Activated CD4-positive, alpha-beta T cell treated with anti-CD3 and anti-CD28 coated beads for 1 hour (primary cell): ENCODE data around the gene BTN2A1.
"Not testable (repeated sequence)": the region's sequence is repeated elsewhere in the genome, so short reads cannot be mapped to it uniquely, and the experiment has no call there.

ENCODE experiments used
- DNase-seq: peaks from one replicate; pipeline ENCODE4 v3.0.0-alpha.2; 2020

BTN2A1 gene

DNA sequence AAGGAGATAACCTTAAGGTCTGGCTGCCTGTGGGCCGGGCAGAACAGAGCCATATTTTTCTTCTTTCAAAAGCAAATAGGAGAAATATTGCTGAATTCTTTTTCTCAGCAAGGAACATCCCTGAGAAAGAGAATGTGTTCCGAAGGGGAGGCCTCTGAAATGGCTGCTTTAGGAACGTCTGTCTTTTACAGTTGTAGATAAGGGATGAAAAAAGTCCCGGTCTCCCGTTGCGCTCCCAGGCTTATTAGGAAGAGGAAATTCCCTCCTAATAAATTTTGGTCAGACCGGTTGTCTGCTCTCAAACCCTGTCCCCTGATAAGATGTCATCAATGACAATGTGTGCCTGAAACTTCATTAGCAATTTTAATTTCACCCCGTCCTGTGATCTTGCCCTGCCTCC is 24.1 kb upstream of the BTN2A1 start:
- not testable (repeated sequence) for DNase-seq

DNA sequence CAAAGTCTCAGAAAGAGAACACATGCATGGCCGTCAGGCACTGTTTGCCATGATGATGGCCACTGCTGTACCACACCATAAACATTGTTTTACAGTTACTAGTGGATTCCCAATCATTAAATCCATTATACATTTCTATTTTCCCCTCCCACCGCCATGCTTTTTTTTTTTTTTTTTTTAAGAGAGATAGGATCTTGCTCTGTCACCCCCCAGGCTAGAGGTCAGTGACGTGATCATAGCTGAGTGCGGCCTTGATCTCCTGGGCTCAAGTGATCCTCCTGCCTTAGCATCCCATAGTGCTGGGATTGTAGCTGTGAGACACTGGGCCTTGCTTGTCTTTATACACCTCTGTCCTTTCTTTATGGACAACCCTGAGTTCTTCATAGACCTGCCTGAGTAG is 21.7 kb upstream of the BTN2A1 start:
- no peak for DNase-seq

DNA sequence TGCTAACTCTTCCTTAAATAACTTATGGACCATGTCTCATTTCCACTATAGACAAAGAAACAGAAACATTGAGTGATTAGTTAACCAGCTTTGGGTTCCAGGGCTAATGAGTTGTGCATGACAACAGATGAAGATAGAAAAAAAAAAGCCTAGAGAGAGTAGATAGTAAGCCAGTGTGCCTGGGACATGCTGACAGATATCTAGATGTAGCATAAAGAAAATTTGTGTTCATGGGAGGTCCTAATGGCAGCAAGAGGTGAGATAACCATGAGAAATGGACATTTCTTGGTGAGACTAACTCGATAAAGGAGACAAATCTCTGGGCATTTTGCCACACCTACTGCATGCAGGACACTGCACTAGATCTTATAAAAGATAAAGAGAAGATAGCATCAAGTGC is 20.2 kb upstream of the BTN2A1 start:
- DNase-seq: no peak

DNA sequence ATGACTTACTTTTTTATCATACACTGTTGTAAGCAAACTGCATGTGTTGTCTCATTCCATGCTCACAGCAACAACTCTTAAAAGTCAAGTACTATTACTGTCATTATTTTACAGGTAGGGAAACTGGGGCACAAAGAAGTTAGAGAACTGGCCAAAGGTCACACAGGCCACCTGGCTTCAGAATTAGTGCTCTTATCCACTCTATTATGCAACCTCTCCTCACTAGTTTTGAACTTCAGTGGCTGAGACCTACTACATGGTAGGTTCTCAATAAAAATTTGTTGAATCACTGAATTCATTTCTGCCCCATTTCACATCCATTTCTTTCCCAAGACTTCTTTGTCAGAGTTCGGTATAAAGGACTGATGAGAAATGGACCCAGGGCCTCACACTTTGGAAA is 19.8 kb upstream of the BTN2A1 start:
- no peak for DNase-seq

DNA sequence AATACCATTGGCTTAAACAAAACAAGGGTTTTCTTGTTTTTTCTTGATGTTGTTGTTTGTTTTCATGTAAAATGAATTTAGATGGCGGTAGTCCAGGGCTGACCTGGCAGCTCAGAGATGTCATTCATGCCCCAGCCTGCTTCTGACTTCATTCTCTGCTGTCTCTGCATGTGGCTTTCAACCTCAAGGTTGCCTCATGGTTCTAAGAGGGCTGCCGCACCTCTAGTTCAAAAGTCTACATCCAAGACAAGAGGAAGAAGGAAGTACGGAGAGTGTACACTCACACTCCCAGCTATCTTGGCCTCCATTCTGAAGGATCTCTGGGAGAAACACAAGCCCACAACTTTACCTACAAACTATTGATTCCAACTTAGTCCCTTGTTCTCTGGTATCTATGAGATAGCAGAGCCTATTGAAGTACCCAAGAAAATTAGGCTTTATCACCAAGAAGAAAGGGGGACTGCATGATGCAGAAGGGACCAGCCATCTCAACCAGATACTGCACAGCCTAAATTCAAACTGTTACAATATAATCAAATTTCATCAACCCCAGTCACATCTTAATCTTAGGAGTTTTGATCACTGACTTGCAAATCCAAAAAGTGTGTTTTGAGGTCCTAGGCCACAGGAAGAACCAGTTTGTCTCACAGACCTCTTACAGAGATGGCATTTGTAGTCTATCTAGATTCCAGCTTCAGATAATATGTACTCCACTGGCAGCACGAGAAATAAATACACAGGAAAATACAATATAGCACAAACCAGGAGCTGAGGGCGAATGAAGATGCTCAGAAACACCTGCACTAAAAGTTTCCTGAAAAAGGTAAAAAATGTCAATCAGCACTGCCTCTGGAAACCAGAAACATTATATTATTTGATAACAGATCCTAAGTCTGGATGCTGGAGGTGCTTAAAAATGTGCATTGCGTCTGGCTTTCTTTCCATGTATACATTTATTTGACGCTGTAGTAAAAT is 18.3 kb upstream of the BTN2A1 start:
- DNase-seq: no peak

DNA sequence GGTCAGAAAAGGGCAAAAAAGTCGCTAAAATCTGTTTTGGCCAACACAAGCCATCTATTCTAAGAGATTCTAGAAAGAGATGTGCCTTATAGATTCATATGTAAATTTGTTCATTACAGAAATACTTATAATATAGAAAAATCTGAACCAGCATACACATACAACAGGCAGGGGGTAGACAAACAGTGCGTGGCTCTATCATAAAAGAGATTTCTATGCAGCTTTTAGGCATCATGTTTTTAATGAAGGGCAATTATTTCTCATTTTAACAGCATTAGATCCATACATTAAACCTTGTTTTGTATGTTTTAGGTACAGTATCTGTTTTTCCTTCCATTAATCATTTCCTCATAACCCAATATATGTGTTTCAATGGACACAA is 16.8 kb upstream of the BTN2A1 start:
- no peak for DNase-seq

DNA sequence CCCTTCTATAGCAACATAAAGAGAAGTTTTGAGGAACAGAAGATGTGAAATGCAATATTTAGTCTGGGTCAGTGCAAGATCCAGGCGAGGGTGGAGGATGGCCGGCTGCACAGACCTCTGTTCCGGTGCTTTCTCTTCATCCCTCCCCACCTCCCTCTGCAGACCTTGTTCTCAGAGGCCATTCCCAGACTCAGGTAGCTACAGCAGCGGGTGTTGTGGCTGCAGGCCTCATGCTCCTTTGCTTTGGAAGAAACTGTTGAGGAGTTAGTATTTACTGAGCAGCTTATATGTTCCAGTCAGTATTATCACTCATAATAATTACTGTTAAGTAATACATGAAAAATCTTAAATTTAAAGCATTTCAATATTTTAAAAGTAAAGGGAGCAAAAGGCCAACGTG is 15.8 kb upstream of the BTN2A1 start:
- no peak for DNase-seq

DNA sequence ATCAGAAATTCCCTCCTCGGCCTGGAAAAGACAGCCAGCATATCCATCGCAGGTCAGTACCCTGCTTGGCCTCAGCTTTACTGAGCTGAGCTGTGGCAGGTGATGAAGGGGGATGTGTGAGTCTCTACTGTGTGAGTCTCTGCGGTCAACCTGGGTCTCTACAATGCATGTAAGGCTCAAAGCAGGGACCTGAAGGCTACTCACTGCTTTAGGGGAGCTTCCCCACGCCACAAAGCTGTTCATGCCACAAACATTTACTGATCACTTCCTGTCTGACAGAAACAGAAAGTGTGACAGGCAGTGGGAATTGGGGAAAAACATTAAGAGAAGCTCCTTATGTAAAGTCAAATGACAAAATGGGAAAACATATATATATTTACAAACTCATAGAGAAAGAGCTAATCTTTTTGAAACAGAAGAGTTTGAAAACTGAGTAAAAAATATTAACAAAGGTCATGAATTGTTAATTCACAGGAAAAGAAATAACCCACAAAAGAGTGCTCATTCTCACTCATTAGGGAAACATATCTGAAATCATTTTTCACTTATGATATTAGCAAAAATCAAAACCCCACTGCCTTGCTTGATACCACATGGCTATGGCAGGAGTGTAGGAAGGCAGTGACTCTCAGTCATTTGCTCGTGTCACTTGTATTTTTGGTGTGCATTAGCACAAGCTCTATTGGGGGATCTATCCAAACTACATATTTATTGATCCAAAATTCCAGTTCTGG is 11.7 kb upstream of the BTN2A1 start:
- DNase-seq: no peak

DNA sequence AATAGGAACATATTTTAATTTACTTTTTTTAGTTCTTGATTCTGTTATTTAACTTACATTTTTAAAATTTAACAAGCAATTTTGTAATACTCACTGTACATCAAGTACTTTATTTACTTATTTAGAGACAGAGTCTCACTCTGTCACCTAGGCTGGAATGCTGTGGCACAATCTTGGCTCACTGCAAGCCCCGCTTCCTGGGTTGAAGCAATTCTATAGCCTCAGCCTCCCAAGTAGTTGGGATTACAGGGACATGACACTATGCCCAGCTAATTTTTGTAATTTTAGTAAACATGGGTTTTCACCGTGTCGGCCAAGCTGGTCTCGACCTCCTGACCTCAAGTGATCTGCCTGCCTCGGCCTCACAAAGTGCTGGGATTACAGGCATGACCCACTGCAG is 10.5 kb upstream of the BTN2A1 start:
- DNase-seq: no peak

DNA sequence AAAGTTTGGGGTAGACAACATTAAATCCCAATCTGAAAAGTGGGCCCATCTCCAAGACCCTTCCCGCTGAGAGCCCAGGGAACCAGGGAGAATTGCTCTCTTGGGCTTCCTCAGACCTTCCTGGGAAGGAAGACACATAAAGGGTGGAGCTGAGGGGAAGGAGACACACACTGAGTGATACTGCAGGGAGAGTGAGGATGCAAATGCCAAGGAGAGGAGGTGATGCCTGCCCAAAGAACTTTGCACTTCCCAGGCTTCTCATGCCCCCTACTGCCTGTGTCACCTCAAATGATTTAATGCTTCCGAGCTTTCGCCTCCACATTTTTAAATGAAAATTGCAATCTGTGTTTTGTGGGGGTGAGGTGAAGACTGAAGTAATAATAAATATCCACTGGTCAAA is 7.5 kb upstream of the BTN2A1 start:
- no peak for DNase-seq

DNA sequence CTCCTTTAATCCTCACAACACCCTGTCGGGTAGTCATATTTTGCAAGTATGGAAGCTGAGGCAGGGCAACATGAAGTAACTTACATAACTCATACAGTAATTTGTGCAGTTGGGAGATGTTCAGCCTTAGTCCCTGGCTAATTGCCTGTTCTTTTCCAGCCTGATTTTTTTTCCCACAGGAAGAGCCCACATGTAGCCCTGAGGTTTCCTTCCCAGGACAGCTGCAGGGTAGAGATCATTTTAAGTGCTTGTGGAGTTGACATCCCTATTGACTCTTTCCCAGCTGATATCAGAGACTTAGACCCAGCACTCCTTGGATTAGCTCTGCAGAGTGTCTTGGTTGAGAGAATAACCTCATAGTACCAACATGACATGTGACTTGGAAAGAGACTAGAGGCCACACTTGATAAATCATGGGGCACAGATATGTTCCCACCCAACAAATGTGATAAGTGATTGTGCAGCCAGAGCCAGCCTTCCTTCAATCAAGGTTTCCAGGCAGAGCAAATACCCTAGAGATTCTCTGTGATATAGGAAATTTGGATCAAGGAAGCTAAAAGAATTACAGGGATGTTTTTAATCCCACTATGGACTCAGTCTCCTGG is 5.0 kb upstream of the BTN2A1 start:
- no peak for DNase-seq

DNA sequence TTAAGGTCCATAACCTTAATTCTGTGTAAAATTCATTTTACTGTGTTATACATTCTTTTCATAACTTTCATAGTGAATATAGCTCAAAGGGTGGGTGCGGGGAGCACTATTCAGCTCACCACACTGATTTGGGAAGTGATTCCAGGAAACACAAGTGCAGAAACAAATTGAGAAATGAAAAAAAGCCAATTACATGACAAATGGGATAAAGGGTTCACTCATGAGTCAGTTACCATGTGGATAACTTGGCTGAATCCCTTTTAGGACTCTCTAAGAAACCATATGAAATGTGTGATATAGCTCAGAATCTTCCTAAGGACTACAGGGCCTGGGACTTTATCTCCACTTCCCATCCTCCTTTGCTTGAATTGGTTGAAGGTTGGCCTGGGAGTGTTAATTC is 3.1 kb upstream of the BTN2A1 start:
- DNase-seq: no peak

DNA sequence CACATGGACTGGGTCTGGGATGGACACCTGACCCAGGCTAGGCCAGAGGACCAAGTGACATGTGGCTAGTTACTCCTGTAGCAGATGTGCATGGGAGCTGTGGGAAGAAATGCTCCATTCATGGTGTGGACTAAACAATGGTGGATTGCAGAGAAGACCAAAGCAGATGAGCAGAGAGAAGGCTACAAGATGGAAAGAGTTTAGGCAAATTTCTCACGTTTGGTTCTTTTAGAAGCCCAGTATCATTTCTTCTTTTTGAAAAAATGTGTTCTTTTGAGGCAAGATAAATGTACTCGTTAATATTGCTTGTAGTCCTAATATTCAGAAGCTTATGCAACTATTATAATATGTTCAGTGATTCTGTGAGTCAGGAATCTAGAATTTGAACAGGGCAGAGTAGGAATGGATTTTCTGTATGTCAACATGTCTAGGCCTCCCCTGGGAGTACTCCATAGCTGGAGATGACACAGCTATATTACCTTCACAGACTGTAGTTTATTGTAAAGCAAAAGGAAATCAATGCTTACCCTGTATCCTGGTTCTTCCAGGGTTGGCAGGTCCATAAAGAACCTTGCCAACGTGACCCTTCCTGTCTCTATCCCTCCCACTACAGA is 2.3 kb upstream of the BTN2A1 start:
- DNase-seq: no peak

DNA sequence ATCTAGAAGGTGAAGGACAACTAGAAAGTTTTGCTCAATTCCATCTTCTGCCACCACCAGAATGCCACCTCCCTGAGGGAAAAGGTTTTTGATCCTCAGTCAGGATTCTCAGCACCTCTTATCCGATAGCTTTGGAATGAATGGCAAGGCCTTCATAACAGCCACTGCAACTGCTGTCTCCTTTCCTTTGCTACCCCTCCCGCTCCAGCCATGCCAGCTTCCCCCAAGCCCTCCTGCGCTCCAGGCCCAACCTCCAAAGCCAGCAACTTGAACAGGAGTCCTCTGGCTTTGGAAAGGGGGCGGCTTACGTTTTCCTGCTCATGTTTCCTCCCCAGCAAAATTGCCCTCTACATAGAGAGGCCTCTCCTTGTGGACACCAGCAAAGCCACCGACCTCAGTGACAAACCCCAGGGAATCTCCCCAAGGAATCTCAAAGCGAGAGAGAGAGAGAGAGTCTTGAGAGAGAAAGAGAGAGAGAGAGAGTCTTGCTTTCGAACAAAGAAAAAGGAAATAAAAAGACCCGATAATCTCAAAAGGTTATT is 420 bp upstream of the BTN2A1 start:
- no peak for DNase-seq

DNA sequence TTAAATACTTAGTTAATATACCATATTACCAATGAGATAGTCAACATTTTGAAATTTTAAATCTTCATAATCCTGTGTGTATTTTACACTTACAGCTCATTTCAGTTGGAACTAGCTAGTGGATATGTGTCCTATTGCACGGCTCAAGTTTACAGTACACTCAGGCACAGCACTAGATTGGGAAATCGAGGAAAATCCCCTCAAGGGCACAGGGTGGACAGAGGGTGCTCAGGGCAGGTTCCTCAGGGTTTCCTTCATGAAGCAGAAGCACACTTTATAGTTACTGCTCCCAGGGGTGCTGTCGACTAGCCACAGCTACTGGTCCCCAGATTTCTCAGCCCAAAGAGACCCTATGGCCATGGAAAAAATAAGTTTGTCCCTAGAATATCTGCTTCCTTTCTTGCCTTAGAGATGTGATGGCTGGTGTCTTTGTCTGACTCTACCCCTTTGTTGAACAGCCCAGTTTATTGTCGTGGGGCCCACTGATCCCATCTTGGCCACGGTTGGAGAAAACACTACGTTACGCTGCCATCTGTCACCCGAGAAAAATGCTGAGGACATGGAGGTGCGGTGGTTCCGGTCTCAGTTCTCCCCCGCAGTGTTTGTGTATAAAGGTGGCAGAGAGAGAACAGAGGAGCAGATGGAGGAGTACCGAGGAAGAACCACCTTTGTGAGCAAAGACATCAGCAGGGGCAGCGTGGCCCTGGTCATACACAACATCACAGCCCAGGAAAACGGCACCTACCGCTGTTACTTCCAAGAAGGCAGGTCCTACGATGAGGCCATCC is 1.5 kb downstream of the BTN2A1 start:
- no peak for DNase-seq

DNA sequence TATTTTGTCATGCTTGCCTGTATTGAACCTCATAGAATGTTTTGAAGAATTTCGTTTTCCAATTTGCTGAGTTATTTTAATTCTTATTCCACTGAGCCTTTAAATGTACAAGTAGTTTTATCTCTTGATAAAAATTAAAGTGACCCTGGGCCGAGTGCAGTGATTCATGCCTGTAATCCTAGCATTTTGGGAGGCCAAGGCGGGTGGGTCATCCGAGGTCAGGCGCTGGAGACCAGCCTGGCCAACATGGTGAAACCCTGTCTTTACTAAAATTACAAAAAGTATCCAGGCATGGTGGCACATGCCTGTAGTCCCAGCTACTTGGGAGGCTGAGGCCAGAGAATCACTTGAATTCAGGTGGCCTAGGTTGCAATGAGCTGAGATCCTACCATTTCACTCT is 3.6 kb downstream of the BTN2A1 start:
- not testable (repeated sequence) for DNase-seq

DNA sequence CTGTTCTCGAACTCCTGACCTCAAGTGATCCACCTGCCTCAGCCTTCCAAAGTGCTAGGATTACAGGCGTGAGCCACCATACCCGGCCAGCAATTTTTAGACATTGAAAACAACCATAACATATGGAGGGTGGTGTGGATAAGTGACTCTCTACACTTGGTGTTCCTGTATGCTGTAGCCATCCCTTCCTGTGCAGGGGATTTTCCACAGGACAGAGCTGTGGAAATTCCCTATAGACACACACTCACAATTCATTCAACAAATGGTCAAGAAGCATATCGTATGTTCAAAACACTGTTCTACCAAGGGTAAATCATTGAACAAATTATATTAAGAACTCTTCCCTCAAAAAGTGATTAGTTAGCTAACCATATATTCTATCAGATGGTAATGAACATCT is 6.3 kb downstream of the BTN2A1 start:
- DNase-seq: no peak

DNA sequence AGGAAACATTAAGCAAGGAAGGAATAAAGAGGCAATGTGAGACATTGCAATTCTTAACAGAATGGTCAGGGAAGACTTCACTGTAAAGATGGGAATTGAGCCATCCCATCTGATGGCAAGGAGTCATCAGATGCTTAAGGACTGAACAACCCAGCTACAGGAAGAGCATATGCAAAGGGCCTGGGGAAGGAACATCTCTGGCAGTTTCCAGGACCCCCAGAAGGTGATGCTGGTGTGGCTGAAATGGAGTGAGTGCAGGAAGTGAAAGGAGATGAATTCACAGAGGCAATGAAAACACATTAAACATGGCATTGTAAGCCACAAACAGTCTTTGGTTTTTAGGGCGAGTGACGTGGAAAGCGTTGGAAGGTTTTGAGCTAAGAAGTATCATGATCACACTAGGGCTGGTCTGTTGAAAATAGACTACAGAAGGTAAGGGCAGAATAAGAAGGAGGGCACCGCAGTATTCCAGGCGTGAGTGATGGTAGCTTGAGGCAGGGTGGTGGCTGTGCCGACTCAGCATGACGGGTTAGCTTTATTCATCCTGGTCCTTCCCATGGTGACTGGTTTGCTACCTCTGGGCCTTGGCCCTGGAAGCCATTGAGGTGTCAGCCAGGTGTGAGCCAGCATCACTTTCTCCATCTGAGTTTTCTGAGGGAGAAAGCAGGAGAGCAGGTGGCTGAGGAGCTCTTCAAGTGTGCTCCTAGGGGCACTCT is 6.8 kb downstream of the BTN2A1 start:
- no peak for DNase-seq

DNA sequence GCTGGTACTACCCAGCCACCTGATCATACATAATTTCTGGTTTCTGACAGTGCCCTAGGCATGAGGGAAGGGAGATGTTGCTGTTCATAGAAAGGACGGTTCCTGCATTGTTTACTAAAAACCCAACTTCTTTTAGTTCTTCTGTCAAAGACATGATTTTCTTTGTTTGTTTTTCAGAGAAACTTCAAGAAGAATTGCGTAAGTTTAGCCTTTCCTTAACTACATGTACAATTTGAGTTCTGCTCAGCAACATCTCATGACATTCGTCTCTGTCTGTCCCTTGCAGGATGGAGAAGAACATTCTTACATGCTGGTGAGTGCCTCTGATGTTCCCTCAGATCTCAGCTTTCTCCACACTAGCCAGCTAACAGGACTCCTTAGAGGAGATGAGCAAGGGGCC is 8.0 kb downstream of the BTN2A1 start:
- no peak for DNase-seq

DNA sequence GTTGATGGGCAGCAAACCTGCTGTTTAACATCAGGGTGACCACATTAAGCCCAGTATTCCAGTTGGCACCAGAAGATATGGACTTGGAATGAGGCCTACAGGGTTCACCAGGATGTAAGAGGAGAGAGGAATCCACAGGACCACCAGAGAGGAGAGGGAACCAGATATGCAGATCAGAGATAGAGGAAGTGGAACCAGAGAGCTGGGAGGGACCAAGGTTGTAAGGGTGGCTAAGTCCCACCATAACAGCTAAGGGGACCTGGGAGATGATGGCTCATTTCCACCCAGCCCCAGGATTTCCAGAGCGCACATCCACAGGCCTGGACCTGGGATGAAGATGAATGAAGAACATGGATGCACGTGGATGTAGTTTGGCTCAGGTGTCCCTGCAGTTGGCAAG is 11.1 kb downstream of the BTN2A1 start:
- no peak for DNase-seq

DNA sequence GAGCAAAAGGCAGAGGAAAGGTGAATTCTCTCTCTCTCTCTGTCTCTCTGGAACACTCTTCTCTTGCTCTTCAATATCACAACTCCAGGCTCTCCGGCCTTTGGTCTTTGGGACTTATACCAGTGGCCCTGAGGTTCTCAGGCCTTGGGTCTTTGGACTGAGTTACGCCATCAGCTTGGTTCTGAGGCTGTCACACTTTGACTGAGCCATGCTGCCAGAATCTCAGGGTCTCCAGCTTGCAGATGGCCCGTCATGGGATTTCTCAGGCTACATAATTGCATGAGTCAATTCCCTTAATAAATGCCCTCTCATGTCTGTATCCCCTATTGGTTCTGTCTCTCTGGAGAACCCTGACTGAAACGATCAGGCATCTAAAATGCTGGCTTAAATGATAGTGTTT is 12.9 kb downstream of the BTN2A1 start:
- no peak for DNase-seq

DNA sequence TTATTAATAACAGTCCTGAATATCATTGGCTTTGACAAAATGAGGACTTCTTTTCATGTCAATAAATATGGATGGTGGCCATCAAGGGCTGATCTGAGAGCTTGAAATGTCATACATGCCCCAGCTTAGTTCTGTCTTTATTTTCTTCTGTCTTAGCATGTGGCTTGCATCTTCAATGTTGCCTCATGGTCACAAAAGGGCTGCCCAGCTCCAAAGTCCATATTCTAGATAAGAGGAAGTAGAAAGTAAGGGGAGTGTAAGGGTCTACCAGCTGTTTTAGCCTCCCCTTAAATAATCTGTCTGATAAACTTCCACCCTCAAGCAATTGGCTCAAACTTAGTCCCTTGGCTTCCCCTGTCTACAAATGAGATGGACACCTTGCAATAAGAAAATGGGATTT is 14.2 kb downstream of the BTN2A1 start:
- no peak for DNase-seq
